Effector memory CD4-positive, alpha-beta T cell (primary cell): ENCODE results near the gene XCR1.
"Not testable (repeated sequence)": the region's sequence is repeated elsewhere in the genome, so short reads cannot be mapped to it uniquely, and the experiment has no call there.

Experiments used
- DNase-seq, 3 donors: peaks; one replicate each; pipeline ENCODE4 v3.0.0-alpha.2; 2020
- H3K27ac ChIP-seq: 2 replicates; pipeline ENCODE4 v1.7.0; 2013; ENCODE audit warnings: mild to moderate bottlenecking, low read length, moderate library complexity; ENCODE audit not compliant: insufficient read depth, poor library complexity, severe bottlenecking
- H3K27me3 ChIP-seq: replicated peaks from 2 replicates; pipeline ENCODE4 v1.7.0; 2013; ENCODE audit warnings: mild to moderate bottlenecking, low read length; ENCODE audit not compliant: insufficient read depth, control insufficient read depth, poor library complexity, severe bottlenecking
- H3K36me3 ChIP-seq: 2 replicates; pipeline ENCODE4 v1.7.0; 2013; ENCODE audit warnings: mild to moderate bottlenecking, low read length, moderate library complexity; ENCODE audit not compliant: control insufficient read depth, insufficient read depth
- H3K4me1 ChIP-seq: 2 replicates; pipeline ENCODE4 v1.7.0; 2013; ENCODE audit warnings: low read length, mild to moderate bottlenecking; ENCODE audit not compliant: control insufficient read depth, insufficient read depth, poor library complexity, severe bottlenecking
- H3K4me3 ChIP-seq: 2 replicates; pipeline ENCODE4 v1.7.0; 2013; ENCODE audit warnings: low read length, low read depth, mild to moderate bottlenecking; ENCODE audit not compliant: insufficient read depth, poor library complexity, severe bottlenecking
- H3K9me3 ChIP-seq: 2 replicates; pipeline ENCODE4 v1.7.0; 2013; ENCODE audit warnings: mild to moderate bottlenecking, low read length, moderate library complexity; ENCODE audit not compliant: control insufficient read depth

XCR1 gene

GRCh38 chr3:46062679-46063078 is 35.4 kb upstream of the XCR1 start:
- Histone ChIP-seq H3K4me1 (peaks cover 40% of the 10 kb centered on the region), H3K27me3 (no peaks in the 10 kb centered on the region)
- no peak for DNase-seq

GRCh38 chr3:46061887-46062286 is 34.6 kb upstream of the XCR1 start:
- Histone ChIP-seq H3K27ac (no peak overlapping the region), H3K27me3 (no peaks in the 10 kb centered on the region), H3K9me3 (no peaks in the 10 kb centered on the region), H3K4me3 (no peak overlapping the region), H3K4me1 (peaks cover 32% of the 10 kb centered on the region), H3K36me3 (no peaks in the 10 kb centered on the region)
- DNase-seq = no peak

More at GRCh38 chr3:46062679-46063078, 35.4 kb upstream of the XCR1 start:
- H3K27ac ChIP-seq = no peak overlapping the region
- H3K4me3 ChIP-seq = no peak overlapping the region
- no peaks in the 10 kb centered on the region for H3K9me3 ChIP-seq
- H3K36me3 ChIP-seq = no peaks in the 10 kb centered on the region

GRCh38 chr3:46061108-46061720 is 33.9 kb upstream of the XCR1 start:
- DNase-seq = no peak
- Histone ChIP-seq H3K27me3 (no peaks in the 10 kb centered on the region), H3K4me1 (peaks cover 26% of the 10 kb centered on the region), H3K27ac (no peak overlapping the region), H3K36me3 (no peaks in the 10 kb centered on the region), H3K9me3 (no peaks in the 10 kb centered on the region), H3K4me3 (no peak overlapping the region)

DNA sequence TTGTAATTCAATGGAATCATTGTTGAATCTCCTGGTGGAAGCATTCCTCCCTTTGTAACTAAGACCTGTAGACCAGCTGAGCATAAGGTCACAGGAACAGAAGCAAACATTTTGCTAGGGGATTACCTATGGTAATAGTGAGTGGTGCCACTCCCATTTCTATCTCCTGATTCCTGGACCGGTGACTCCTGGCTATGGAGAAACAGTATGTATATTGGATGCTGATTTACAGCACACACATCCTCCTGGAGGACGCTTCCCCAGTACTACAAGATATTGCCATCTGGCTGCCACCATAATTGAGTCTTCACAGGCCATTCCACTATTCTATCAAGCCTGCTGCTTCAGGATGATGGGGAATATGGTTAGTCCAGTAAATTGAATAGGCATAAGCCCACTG is 33.3 kb upstream of the XCR1 start:
- H3K27ac ChIP-seq = no peak overlapping the region
- H3K4me1 ChIP-seq = peaks cover 20% of the 10 kb centered on the region
- H3K27me3 ChIP-seq = no peaks in the 10 kb centered on the region
- no peaks in the 10 kb centered on the region for H3K36me3 ChIP-seq
- DNase-seq = no peak
- no peaks in the 10 kb centered on the region for H3K9me3 ChIP-seq
- no peak overlapping the region for H3K4me3 ChIP-seq

- Histone ChIP-seq H3K9me3 (no peaks in the 10 kb centered on the region), H3K4me1 (peaks cover 11% of the 10 kb centered on the region), H3K36me3 (no peaks in the 10 kb centered on the region), H3K27ac (no peak overlapping the region), H3K27me3 (no peaks in the 10 kb centered on the region), H3K4me3 (no peak overlapping the region)
- DNase-seq = no peak
Observed at GRCh38 chr3:46059432-46059831, 32.1 kb upstream of the XCR1 start.

- H3K4me3 ChIP-seq = no peak overlapping the region
- H3K9me3 ChIP-seq = no peaks in the 10 kb centered on the region
- peaks cover 7% of the 10 kb centered on the region for H3K4me1 ChIP-seq
- no peak overlapping the region for H3K27ac ChIP-seq
- no peaks in the 10 kb centered on the region for H3K27me3 ChIP-seq
- no peaks in the 10 kb centered on the region for H3K36me3 ChIP-seq
- DNase-seq = no peak
Observed at GRCh38 chr3:46058981-46059380, 31.7 kb upstream of the XCR1 start.

DNA sequence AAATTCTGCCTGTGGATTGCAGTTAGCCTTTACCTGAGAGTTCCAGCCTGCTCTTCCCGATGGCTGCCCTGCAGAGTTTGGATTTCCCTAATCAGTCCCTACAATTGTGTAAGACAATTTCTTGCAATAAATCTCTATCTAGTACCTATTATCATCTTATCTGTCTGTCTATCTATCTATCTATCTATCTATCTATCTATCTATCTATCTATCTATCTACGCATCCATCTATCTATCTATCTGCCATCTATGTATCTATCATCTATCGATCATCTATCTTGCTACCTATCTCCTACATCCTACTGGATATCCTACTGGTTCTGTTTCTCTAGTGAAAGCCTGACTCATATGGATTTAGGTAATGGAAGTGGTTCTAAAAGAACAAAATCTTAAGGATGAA is 30.4 kb upstream of the XCR1 start:
- H3K9me3 ChIP-seq = no peaks in the 10 kb centered on the region
- H3K36me3 ChIP-seq = no peaks in the 10 kb centered on the region
- DNase-seq = no peak
- H3K4me1 ChIP-seq = no peaks in the 10 kb centered on the region
- no peak overlapping the region for H3K4me3 ChIP-seq
- no peaks in the 10 kb centered on the region for H3K27me3 ChIP-seq
- no peak overlapping the region for H3K27ac ChIP-seq

DNA sequence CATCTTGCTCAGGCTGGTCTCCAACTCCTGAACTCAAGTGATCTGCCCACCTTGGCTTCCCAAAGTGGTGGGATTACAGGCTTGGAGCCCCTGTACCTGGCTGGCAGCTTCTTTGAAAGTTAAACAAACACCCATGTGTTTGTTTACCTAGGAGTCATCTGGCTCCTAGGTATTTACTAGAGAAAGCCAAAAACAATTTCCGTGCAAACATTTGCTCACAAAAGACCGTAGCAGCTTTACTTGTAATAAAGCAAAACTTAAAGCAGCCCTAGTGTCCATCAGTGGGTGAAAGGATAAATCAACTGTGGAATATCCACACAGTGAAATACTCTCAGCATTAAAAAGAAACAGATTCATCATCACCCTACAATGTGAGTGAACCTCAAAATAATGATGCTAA is 29.4 kb upstream of the XCR1 start:
- H3K36me3 ChIP-seq = no peaks in the 10 kb centered on the region
- H3K4me3 ChIP-seq = no peak overlapping the region
- no peaks in the 10 kb centered on the region for H3K9me3 ChIP-seq
- no peak overlapping the region for H3K27ac ChIP-seq
- DNase-seq = no peak
- no peaks in the 10 kb centered on the region for H3K4me1 ChIP-seq
- H3K27me3 ChIP-seq = no peaks in the 10 kb centered on the region

DNA sequence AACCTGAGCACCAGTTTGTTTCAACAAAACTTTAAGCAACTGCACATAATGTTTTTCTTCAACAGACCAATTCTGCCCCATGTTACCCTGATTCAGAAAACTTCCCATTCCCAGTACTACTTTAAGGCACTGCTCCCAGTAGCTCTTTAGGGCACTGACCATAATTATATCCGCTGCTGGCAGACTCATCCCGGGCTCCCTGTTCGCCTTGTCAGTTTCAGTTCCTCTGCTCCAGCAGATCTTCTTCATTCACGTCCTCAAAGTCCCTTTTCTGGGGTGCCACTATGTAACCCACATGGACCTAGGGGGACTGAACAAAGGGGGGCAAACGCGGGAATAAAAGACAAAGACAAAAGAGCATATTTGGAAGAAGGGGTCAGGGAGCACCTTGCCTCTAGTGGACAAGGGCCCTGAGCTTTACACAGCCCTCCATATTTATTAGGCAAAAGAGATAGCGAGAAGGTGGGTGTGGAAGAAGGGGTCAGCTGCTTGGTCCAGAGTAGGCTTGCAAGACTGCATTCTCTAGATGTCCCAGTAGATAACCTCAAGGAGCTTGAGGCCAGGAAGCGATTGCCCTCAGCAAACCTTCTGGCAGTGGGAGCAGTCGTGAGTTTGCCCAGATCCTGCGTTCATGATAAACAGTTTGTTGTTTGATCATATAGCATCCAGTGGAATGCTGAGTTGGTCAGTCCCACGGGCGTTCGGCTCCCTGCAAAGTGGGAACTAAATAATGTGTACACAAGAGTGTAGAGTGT is 26.7 kb upstream of the XCR1 start:
- H3K27me3 ChIP-seq, H3K9me3 ChIP-seq, DNase-seq, H3K36me3 ChIP-seq, H3K4me3 ChIP-seq, H3K4me1 ChIP-seq, H3K27ac ChIP-seq: not testable (repeated sequence)

GRCh38 chr3:46053265-46053664 is 26.0 kb upstream of the XCR1 start:
- H3K9me3 ChIP-seq, H3K36me3 ChIP-seq, H3K27me3 ChIP-seq, H3K27ac ChIP-seq, H3K4me3 ChIP-seq, DNase-seq, H3K4me1 ChIP-seq: not testable (repeated sequence)
